Prostate gland (tissue), 2 donors: ENCODE data around the gene EHBP1. TPM values are rescaled to one million over a fixed set of nuclear protein-coding genes. Genes with fewer than 3 reads are reported as not detected.

Experiments used
- DNase-seq: peaks from one replicate; pipeline ENCODE4 v3.0.0-alpha.2; 2019; ENCODE audit warnings: low spot score
- H3K27ac ChIP-seq, 2 donors: fragments of 200-600 bp; sonication (generic); 2 replicates each; pipeline ENCODE4 v1.5.1; 2017 to 2019
- H3K27me3 ChIP-seq: fragments of 200-600 bp; sonication (generic); replicated peaks from 2 replicates; pipeline ENCODE4 v1.5.1; 2019; ENCODE audit not compliant: insufficient read depth
- H3K36me3 ChIP-seq, 2 donors: fragments of 200-600 bp; sonication (generic); 1 replicate in 1 of 2; 2 replicates in 1 of 2; pipeline versions ENCODE4 v1.5.1 to v1.8.1; 2017 to 2019
- H3K4me1 ChIP-seq: fragments of 200-600 bp; sonication (generic); replicated peaks from 2 replicates; pipeline ENCODE4 v1.5.1; 2019
- H3K4me3 ChIP-seq, 2 donors: fragments of 200-600 bp; sonication (generic); 2 replicates each; pipeline ENCODE4 v1.5.1; 2017 to 2019
- H3K9me3 ChIP-seq: fragments of 200-600 bp; sonication (generic); 2 replicates; pipeline ENCODE4 v1.5.1; 2017
- POLR2A ChIP-seq: fragments of 450-650 bp; IDR thresholded peaks from one replicate; pipeline ENCODE4 v1.6.1; 2016; ENCODE audit warnings: antibody characterized with exemption, mild to moderate bottlenecking
- POLR2AphosphoS5 ChIP-seq: sonication (generic); formaldehyde crosslinking; IDR thresholded peaks from one replicate; pipeline ENCODE4 v1.6.1; 2017; ENCODE audit warnings: antibody characterized with exemption
- WGBS: methylation state at CpG from one replicate; pipeline ENCODE4 v1.1.5; 2018; 5-methylcytosine and 5-hydroxymethylcytosine counted together
- intact Hi-C: fragments of 100-400 bp; cut with DNase I; formaldehyde crosslinking; loops from one replicate; pipeline ENCODE4 v1.14.2; 2022
- total RNA-seq, 2 donors: library from RNA; depleted of rRNA; stranded (reverse); fragments of >200 nt; gene quantifications; one replicate each; pipeline ENCODE4 v1.1.0, GENCODE V29; 2016
- TF ChIP-seq, protein P1 (sequence below), 4 experiments: fragments of 200-600 bp in 2 of 4; fragments of 450-650 bp in 2 of 4; sonication (generic) in 2 of 4; IDR thresholded peaks; 1 replicate in 3 of 4; 2 replicates in 1 of 4; pipeline ENCODE4 v1.5.1; 2016 to 2019; ENCODE audit warnings: antibody characterized with exemption in 4 of 4, mild to moderate bottlenecking in 2 of 4, moderate library complexity in 2 of 4

The EHBP1 gene
- total RNA-seq, 2 donors from 2014 or later: 26.5 to 30.3 TPM

DNA sequence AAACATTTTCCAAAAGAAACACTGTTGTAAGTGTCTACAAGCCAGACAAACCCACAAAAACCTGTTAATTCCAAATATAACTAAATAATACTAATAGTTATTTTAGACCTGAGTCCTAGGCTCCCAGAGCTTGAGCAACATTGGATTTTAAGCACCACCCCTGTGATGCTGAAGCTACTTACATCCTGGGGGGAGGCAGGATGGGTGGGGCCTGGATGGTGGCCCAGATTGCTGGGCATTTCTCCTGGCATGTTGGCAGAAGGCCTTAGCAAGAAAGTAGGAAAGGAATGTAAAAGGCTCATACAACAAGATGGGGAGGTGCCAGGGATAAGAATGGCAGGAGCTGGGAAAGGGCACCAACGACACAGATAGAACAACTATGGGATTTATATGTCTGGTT is 294.4 kb downstream of the EHBP1 start:
- H3K27ac ChIP-seq: no peak overlapping the region
- no peaks in the 10 kb centered on the region for H3K9me3 ChIP-seq
- no peaks in the 10 kb centered on the region for H3K4me1 ChIP-seq
- intact Hi-C loops: no loop called here
- TF ChIP-seq, protein P1, sequence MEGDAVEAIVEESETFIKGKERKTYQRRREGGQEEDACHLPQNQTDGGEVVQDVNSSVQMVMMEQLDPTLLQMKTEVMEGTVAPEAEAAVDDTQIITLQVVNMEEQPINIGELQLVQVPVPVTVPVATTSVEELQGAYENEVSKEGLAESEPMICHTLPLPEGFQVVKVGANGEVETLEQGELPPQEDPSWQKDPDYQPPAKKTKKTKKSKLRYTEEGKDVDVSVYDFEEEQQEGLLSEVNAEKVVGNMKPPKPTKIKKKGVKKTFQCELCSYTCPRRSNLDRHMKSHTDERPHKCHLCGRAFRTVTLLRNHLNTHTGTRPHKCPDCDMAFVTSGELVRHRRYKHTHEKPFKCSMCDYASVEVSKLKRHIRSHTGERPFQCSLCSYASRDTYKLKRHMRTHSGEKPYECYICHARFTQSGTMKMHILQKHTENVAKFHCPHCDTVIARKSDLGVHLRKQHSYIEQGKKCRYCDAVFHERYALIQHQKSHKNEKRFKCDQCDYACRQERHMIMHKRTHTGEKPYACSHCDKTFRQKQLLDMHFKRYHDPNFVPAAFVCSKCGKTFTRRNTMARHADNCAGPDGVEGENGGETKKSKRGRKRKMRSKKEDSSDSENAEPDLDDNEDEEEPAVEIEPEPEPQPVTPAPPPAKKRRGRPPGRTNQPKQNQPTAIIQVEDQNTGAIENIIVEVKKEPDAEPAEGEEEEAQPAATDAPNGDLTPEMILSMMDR (IDR thresholded peaks at IDR 0.05): no peak
- no peak for TF ChIP-seq POLR2A
- no peak for TF ChIP-seq POLR2AphosphoS5
- no peaks in the 10 kb centered on the region for H3K27me3 ChIP-seq
- no peak for DNase-seq
- 45% methylated on average over 1 of the region's 1 CpG for WGBS
- no peak overlapping the region for H3K4me3 ChIP-seq
- no peaks in the 10 kb centered on the region for H3K36me3 ChIP-seq

- DNase-seq: no peak
- TF ChIP-seq POLR2A (no peak), POLR2AphosphoS5 (no peak)
- TF ChIP-seq, protein P1 (IDR thresholded peaks at IDR 0.05): no peak
- H3K27me3 ChIP-seq: no peaks in the 10 kb centered on the region
- 81% methylated on average over 1 of the region's 1 CpG for WGBS
- no peak overlapping the region for H3K4me3 ChIP-seq
- intact Hi-C loops: no loop called here
- no peaks in the 10 kb centered on the region for H3K4me1 ChIP-seq
- no peak overlapping the region for H3K27ac ChIP-seq
- H3K9me3 ChIP-seq: no peaks in the 10 kb centered on the region
- H3K36me3 ChIP-seq: no peaks in the 10 kb centered on the region
Measured at GRCh38 chr2:63000801-63001200, 295.3 kb downstream of the EHBP1 start.

- DNase-seq: no peak
- Histone ChIP-seq H3K36me3 (no peaks in the 10 kb centered on the region), H3K27ac (no peak overlapping the region), H3K4me3 (no peak overlapping the region), H3K27me3 (no peaks in the 10 kb centered on the region), H3K9me3 (no peaks in the 10 kb centered on the region), H3K4me1 (no peaks in the 10 kb centered on the region)
- intact Hi-C loops: no loop called here
- TF ChIP-seq, protein P1 (IDR thresholded peaks at IDR 0.05): no peak
- TF ChIP-seq POLR2AphosphoS5: no peak
- TF ChIP-seq POLR2A: no peak
Measured at GRCh38 chr2:63001576-63001975, 296.1 kb downstream of the EHBP1 start.

GRCh38 chr2:63003351-63003750 is 297.8 kb downstream of the EHBP1 start:
- H3K4me3 ChIP-seq: no peak overlapping the region
- no peaks in the 10 kb centered on the region for H3K9me3 ChIP-seq
- no peak overlapping the region for H3K27ac ChIP-seq
- no peaks in the 10 kb centered on the region for H3K4me1 ChIP-seq
- no peaks in the 10 kb centered on the region for H3K27me3 ChIP-seq
- no peaks in the 10 kb centered on the region for H3K36me3 ChIP-seq
- intact Hi-C loops: no loop called here
- 89% methylated on average over 4 of the region's 4 CpGs for WGBS
- DNase-seq: no peak
- no peak for TF ChIP-seq POLR2AphosphoS5
- TF ChIP-seq POLR2A: no peak
- TF ChIP-seq, protein P1 (IDR thresholded peaks at IDR 0.05): no peak

GRCh38 chr2:63007813-63008458 is 302.4 kb downstream of the EHBP1 start:
- H3K27ac ChIP-seq: no peak overlapping the region
- no peak overlapping the region for H3K4me3 ChIP-seq
- no peaks in the 10 kb centered on the region for H3K4me1 ChIP-seq
- no peaks in the 10 kb centered on the region for H3K36me3 ChIP-seq
- H3K9me3 ChIP-seq: no peaks in the 10 kb centered on the region
- DNase-seq: no peak
- TF ChIP-seq, protein P1 (IDR thresholded peaks at IDR 0.05): no peak
- TF ChIP-seq POLR2A (no peak), POLR2AphosphoS5 (no peak)
- intact Hi-C loops: no loop called here
- H3K27me3 ChIP-seq: no peaks in the 10 kb centered on the region
